Brain microvascular endothelial cell (primary cell): Measurements from ENCODE around the gene CTNNA3.

ENCODE experiments used
- DNase-seq: peaks from one replicate; pipeline ENCODE4 v3.0.0-alpha.2; 2020
- H3K27ac ChIP-seq: fragments of 250-450 bp; sonication (Bioruptor Pico); 2 replicates; pipeline ENCODE4 v1.5.1; 2020; ENCODE audit warnings: mild to moderate bottlenecking, moderate library complexity
- H3K27me3 ChIP-seq: fragments of 250-450 bp; sonication (Bioruptor Pico); replicated peaks from 2 replicates; pipeline ENCODE4 v1.5.1; 2020; ENCODE audit warnings: mild to moderate bottlenecking
- H3K36me3 ChIP-seq: fragments of 250-450 bp; sonication (Bioruptor Pico); replicated peaks from 2 replicates; pipeline ENCODE4 v1.5.1; 2020; ENCODE audit warnings: mild to moderate bottlenecking
- H3K4me3 ChIP-seq: 2 replicates; pipeline ENCODE4 v1.5.1; 2011; ENCODE audit warnings: low read depth, mild to moderate bottlenecking, control low read depth, low read length, moderate library complexity
- in situ Hi-C: cut with HindIII; loops from 2 replicates; pipeline ENCODE4 v1.10.0; 2017; ENCODE audit warnings: low sequenced_read_pairs, low pct_ligation_motif_present
- TF ChIP-seq, protein P1 (sequence below): IDR thresholded peaks from 2 replicates; pipeline ENCODE4 v1.5.1; 2011; ENCODE audit warnings: low read depth, mild to moderate bottlenecking, moderate library complexity, low read length, control low read depth, inconsistent platforms; ENCODE audit errors: missing control alignments

CTNNA3 gene

DNA sequence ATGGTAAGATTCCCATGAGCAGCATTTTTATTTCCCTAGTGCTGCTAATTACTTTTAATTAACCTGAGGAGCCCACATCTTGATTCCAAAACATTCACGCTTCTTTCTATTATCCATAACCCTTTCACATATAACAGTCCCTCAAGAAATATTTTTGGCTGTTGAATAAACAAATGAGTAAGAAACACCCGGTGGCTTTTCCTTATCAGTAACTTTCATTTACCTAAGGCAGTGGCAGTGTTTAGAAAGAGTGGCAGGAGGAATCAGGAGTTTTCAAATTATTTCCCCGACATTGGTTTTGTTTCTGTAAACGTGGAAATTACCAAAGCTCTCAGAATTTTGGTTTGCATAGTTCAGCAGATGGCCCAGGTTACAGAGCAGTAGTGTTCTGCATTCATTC is 1785.8 kb downstream of the CTNNA3 start:
- Histone ChIP-seq H3K36me3 (no peaks in the 10 kb centered on the region), H3K27me3 (no peaks in the 10 kb centered on the region), H3K27ac (no peak overlapping the region), H3K4me3 (no peak overlapping the region)
- in situ Hi-C loops = no loop called here
- TF ChIP-seq, protein P1, sequence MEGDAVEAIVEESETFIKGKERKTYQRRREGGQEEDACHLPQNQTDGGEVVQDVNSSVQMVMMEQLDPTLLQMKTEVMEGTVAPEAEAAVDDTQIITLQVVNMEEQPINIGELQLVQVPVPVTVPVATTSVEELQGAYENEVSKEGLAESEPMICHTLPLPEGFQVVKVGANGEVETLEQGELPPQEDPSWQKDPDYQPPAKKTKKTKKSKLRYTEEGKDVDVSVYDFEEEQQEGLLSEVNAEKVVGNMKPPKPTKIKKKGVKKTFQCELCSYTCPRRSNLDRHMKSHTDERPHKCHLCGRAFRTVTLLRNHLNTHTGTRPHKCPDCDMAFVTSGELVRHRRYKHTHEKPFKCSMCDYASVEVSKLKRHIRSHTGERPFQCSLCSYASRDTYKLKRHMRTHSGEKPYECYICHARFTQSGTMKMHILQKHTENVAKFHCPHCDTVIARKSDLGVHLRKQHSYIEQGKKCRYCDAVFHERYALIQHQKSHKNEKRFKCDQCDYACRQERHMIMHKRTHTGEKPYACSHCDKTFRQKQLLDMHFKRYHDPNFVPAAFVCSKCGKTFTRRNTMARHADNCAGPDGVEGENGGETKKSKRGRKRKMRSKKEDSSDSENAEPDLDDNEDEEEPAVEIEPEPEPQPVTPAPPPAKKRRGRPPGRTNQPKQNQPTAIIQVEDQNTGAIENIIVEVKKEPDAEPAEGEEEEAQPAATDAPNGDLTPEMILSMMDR = no peak
- DNase-seq = no peak

DNA sequence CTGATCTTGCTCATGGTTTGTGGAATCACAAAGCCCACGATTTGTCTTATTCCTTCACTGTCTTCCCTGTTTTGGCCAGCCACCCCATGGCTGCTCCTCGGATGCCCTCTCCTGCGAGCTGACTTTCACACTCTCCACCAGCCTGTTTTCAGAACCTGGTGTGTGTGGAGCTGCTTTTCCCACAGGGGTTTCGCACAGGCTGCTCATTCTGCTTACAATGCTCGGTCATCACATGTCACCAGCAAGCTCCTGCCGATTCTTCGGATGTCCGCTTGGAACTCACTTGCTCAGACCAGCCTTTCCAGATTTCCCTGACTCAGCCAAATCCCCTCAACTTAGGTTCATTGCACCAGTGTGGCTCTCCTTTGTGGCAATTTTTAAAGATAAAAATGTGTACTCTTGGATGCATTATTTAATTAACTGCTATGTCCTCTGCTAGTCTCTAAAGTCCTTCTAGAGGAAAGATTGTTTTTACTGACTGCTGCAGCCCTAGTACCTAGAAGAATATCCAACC is 1788.7 kb downstream of the CTNNA3 start:
- no peak overlapping the region for H3K4me3 ChIP-seq
- in situ Hi-C loops = no loop called here
- TF ChIP-seq, protein P1 = no peak
- no peaks in the 10 kb centered on the region for H3K36me3 ChIP-seq
- H3K27me3 ChIP-seq = no peaks in the 10 kb centered on the region
- DNase-seq = peak; percentile 2
- H3K27ac ChIP-seq = no peak overlapping the region

DNA sequence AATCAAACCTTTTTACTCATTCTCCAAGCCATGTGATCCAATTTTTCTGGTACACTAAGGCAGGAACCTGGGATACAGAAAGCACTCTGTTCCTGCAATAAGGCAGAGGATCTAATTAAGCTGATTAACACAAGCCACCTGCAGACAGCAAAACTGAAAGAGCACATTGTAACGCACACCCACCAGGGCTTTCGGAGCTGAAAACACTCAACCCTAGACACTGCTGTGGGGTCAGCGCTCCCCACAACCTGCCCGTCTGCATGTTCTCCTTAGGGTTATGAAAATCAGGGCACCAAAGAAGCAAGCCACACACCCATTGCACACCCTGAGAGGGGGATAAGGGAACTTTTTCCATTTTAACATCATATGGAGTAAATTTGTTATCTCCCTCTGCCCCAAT is 1792.4 kb downstream of the CTNNA3 start:
- Histone ChIP-seq H3K27ac (no peak overlapping the region), H3K27me3 (no peaks in the 10 kb centered on the region), H3K36me3 (no peaks in the 10 kb centered on the region), H3K4me3 (no peak overlapping the region)
- in situ Hi-C loops = no loop called here
- TF ChIP-seq, protein P1 = no peak
- no peak for DNase-seq

DNA sequence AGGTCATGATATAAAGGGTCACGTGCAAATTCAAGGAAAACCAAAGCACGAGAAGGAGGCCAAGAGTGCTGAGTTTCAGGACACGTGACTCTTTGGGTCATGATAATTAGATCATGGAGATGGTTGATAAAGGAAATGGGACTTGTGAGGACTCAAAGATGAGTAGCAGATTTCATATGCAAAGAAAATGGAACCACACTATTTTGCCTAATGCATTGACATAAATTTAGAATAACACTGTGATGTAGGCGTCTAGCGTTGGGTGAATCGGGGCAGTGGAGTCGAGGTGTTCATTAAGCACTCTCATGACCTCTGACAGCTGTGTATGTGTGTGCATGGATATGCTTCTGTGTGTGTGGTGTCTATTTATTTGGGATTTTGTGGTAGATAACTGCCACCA is 1795.7 kb downstream of the CTNNA3 start:
- H3K4me3 ChIP-seq = no peak overlapping the region
- no peaks in the 10 kb centered on the region for H3K27me3 ChIP-seq
- DNase-seq = no peak
- TF ChIP-seq, protein P1 = no peak
- H3K36me3 ChIP-seq = no peaks in the 10 kb centered on the region
- in situ Hi-C loops = no loop called here
- H3K27ac ChIP-seq = no peak overlapping the region

DNA sequence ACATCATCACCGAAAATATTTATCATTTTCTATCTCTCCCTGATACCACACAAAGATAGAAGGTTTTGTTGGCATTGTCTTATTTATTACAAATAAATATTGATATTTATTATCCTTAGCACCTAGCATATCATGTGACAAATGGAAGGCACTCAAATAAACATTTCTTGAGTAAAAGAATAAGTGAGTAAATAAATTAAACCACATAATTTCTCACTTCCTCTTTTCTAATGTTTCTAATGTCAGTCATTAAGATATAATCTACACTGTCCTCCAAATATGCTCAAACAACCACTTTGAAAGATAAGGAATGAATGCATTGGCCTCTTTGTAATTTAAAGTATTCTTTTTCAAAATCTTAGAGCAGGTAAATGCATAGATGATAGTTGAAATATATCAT is 1797.9 kb downstream of the CTNNA3 start:
- Histone ChIP-seq H3K4me3 (no peak overlapping the region), H3K27me3 (no peaks in the 10 kb centered on the region), H3K27ac (no peak overlapping the region), H3K36me3 (no peaks in the 10 kb centered on the region)
- TF ChIP-seq, protein P1 = no peak
- no peak for DNase-seq
- in situ Hi-C loops = no loop called here

DNA sequence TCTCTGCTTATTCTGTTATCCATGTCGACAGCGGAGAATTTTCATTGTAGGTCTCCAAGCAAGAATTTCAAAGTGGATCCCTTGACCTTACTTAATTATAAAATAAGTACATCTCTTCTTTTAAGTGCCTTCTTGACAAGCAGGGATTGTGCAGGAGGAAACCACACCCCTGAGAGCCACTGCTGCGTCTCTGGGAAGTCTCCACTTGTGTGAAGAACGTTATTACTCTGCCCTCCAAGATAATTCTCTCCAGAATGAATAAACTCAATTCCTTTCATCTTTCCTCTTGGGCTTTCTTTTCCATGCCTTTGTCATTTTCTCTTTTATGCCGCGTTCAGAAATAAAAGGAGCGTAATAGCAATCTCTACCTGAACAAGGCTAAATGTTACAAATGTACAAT is 1801.0 kb downstream of the CTNNA3 start:
- TF ChIP-seq, protein P1 = no peak
- Histone ChIP-seq H3K27me3 (no peaks in the 10 kb centered on the region), H3K4me3 (no peak overlapping the region), H3K27ac (no peak overlapping the region), H3K36me3 (no peaks in the 10 kb centered on the region)
- DNase-seq = no peak
- in situ Hi-C loops = no loop called here
